Neural cell (in vitro differentiated cells): ENCODE results near the gene DNMT3A. TPM values are rescaled to one million over a fixed set of nuclear protein-coding genes. Genes with fewer than 3 reads are reported as not detected.

Experiments
- H2AFZ ChIP-seq: fragments of 200-600, 300-800 bp; sonication (generic), shearing (Covaris generic); 2 replicates; pipeline ENCODE4 v1.6.0; 2014; ENCODE audit warnings: low read depth, mild to moderate bottlenecking, antibody characterized with exemption, low read length, moderate library complexity
- H3F3A ChIP-seq: fragments of 200-600 bp; shearing (Covaris generic); 2 replicates; pipeline ENCODE4 v1.6.1; 2016; ENCODE audit warnings: mild to moderate bottlenecking, moderate library complexity, mixed read lengths, antibody characterized with exemption, low read length; ENCODE audit not compliant: insufficient read depth, poor library complexity, severe bottlenecking
- H3K27ac ChIP-seq: fragments of 200-600, 300-800 bp; sonication (generic), shearing (Covaris generic); 2 replicates; pipeline ENCODE4 v1.5.1; 2014; ENCODE audit warnings: mild to moderate bottlenecking, low read length, moderate library complexity
- H3K27me3 ChIP-seq: fragments of 300-800, 200-600 bp; sonication (generic), shearing (Covaris generic); 2 replicates; pipeline ENCODE4 v1.6.0; 2014; ENCODE audit warnings: mild to moderate bottlenecking, low read depth, low read length, moderate library complexity; ENCODE audit not compliant: insufficient read depth
- H3K36me3 ChIP-seq: fragments of 300-800, 200-600 bp; sonication (generic), shearing (Covaris generic); 2 replicates; pipeline ENCODE4 v1.5.1; 2014; ENCODE audit warnings: mild to moderate bottlenecking, antibody characterized with exemption, low read length, moderate library complexity; ENCODE audit not compliant: insufficient read depth
- H3K4me2 ChIP-seq: fragments of 300-800, 200-600 bp; sonication (generic), shearing (Covaris generic); 2 replicates; pipeline ENCODE4 v1.6.0; 2014; ENCODE audit warnings: mild to moderate bottlenecking, low read length
- H3K4me3 ChIP-seq: fragments of 300-800, 200-600 bp; sonication (generic), shearing (Covaris generic); 2 replicates; pipeline ENCODE4 v1.5.1; 2014; ENCODE audit warnings: mild to moderate bottlenecking, low read length, moderate library complexity
- H3K79me2 ChIP-seq: fragments of 200-600 bp; shearing (Covaris generic); replicated peaks from 2 replicates; pipeline ENCODE4 v1.6.0; 2014; ENCODE audit warnings: mild to moderate bottlenecking, low read length, moderate library complexity; ENCODE audit not compliant: insufficient read depth
- H3K9ac ChIP-seq: fragments of 300-800, 200-600 bp; sonication (generic), shearing (Covaris generic); 2 replicates; pipeline ENCODE4 v1.6.1; 2016; ENCODE audit warnings: mild to moderate bottlenecking, low read length, mixed read lengths
- H3K9me2 ChIP-seq: fragments of 200-600 bp; shearing (Covaris generic); 2 replicates; pipeline ENCODE4 v1.6.1; 2016; ENCODE audit warnings: mild to moderate bottlenecking, low read length, mixed read lengths; ENCODE audit not compliant: insufficient read depth
- H3K9me3 ChIP-seq: fragments of 200-600, 300-800 bp; sonication (generic), shearing (Covaris generic); 2 replicates; pipeline ENCODE4 v1.6.1; 2016; ENCODE audit warnings: mild to moderate bottlenecking, mixed run types, low read length, moderate library complexity, mixed read lengths
- H4K20me1 ChIP-seq: fragments of 200-600 bp; shearing (Covaris generic); 2 replicates; pipeline ENCODE4 v1.6.1; 2016; ENCODE audit warnings: mild to moderate bottlenecking, mixed run types; ENCODE audit not compliant: insufficient read depth
- CTCF ChIP-seq: fragments of 450-650 bp; IDR thresholded peaks from 2 replicates; pipeline ENCODE4 v1.5.1; 2014; ENCODE audit warnings: antibody characterized with exemption, mild to moderate bottlenecking, moderate library complexity; ENCODE audit not compliant: poor library complexity, severe bottlenecking
- EP300 ChIP-seq: fragments of 450-650 bp; conservative IDR thresholded peaks from 2 replicates; pipeline ENCODE4 v1.6.1; 2014; ENCODE audit warnings: antibody characterized with exemption, mild to moderate bottlenecking, moderate library complexity; ENCODE audit not compliant: poor library complexity, severe bottlenecking
- EZH2 ChIP-seq: fragments of 200-600, 300-800 bp; shearing (Covaris generic), sonication (generic); IDR thresholded peaks from 2 replicates; pipeline ENCODE4 v1.6.1; 2014; ENCODE audit warnings: antibody characterized with exemption, low read length, borderline replicate concordance, mild to moderate bottlenecking; ENCODE audit not compliant: insufficient read depth, poor library complexity, severe bottlenecking
- MXI1 ChIP-seq: fragments of 450-650 bp; conservative IDR thresholded peaks from 2 replicates; pipeline ENCODE4 v1.6.1; 2014; ENCODE audit warnings: antibody characterized with exemption, mild to moderate bottlenecking; ENCODE audit not compliant: poor library complexity, severe bottlenecking
- POLR2AphosphoS5 ChIP-seq: IDR thresholded peaks from 2 replicates; pipeline ENCODE4 v1.6.1; 2012
- RAD21 ChIP-seq: fragments of 450-650 bp; conservative IDR thresholded peaks from 2 replicates; pipeline ENCODE4 v1.6.1; 2014; ENCODE audit warnings: antibody characterized with exemption, mild to moderate bottlenecking, moderate library complexity
- REST ChIP-seq: IDR thresholded peaks from 2 replicates; pipeline ENCODE4 v1.6.1; 2012; ENCODE audit warnings: borderline replicate concordance
- SMC3 ChIP-seq: fragments of 450-650 bp; conservative IDR thresholded peaks from 2 replicates; pipeline ENCODE4 v1.6.1; 2014; ENCODE audit warnings: antibody characterized with exemption, mild to moderate bottlenecking, moderate library complexity; ENCODE audit not compliant: poor library complexity
- TAF1 ChIP-seq: IDR thresholded peaks from 2 replicates; pipeline ENCODE4 v1.6.1; 2012; ENCODE audit warnings: low read depth
- polyA plus RNA-seq: library from polyadenylated mRNA; depleted of rRNA; stranded (reverse); fragments of >200 nt; gene quantifications from 2 replicates; pipeline ENCODE4 v1.2.3, GENCODE V29; 2014

The DNMT3A gene
- polyA plus RNA-seq, 1 donor from 2014 or later = 33.0 TPM

GRCh38 chr2:25339791-25340180, 1.9 kb downstream of the DNMT3A start:
- TF ChIP-seq RAD21 (peak; percentile 10), CTCF (peak; percentile 27), EP300 (no peak), POLR2AphosphoS5 (no peak), SMC3 (no peak), REST (no peak), TAF1 (no peak), MXI1 (no peak), EZH2 (no peak)
- H3K36me3 ChIP-seq = no peaks in the 10 kb centered on the region
- H2AFZ ChIP-seq = no peak overlapping the region
- H3K4me3 ChIP-seq = peak overlapping the region; percentile 72
- H3K27me3 ChIP-seq = no peaks in the 10 kb centered on the region
- peak overlapping the region; percentile 56 for H3K9ac ChIP-seq
- H3K79me2 ChIP-seq = peaks cover 3% of the 10 kb centered on the region
- H3F3A ChIP-seq = no peaks in the 10 kb centered on the region
- no peaks in the 10 kb centered on the region for H3K9me2 ChIP-seq
- no peak overlapping the region for H3K4me2 ChIP-seq
- no peak overlapping the region for H3K27ac ChIP-seq
- no peaks in the 10 kb centered on the region for H3K9me3 ChIP-seq
- H4K20me1 ChIP-seq = peaks cover 9% of the 10 kb centered on the region

- Histone ChIP-seq H3K9ac (peak overlapping the region; percentile 9), H3F3A (no peaks in the 10 kb centered on the region), H3K27ac (no peak overlapping the region), H3K9me2 (no peaks in the 10 kb centered on the region), H2AFZ (no peak overlapping the region), H3K27me3 (no peaks in the 10 kb centered on the region), H3K79me2 (peaks cover 3% of the 10 kb centered on the region), H3K9me3 (no peaks in the 10 kb centered on the region), H3K36me3 (no peaks in the 10 kb centered on the region), H3K4me3 (peak overlapping the region; percentile 72), H4K20me1 (peaks cover 9% of the 10 kb centered on the region), H3K4me2 (no peak overlapping the region)
- TF ChIP-seq TAF1 (no peak), CTCF (no peak), POLR2AphosphoS5 (no peak), MXI1 (no peak), EZH2 (no peak), EP300 (no peak), RAD21 (no peak), SMC3 (no peak), REST (no peak)
These were observed 2.5 kb downstream of the DNMT3A start for GRCh38 chr2:25339211-25339674.
